ENCODE data around the gene ATE1.

DNA sequence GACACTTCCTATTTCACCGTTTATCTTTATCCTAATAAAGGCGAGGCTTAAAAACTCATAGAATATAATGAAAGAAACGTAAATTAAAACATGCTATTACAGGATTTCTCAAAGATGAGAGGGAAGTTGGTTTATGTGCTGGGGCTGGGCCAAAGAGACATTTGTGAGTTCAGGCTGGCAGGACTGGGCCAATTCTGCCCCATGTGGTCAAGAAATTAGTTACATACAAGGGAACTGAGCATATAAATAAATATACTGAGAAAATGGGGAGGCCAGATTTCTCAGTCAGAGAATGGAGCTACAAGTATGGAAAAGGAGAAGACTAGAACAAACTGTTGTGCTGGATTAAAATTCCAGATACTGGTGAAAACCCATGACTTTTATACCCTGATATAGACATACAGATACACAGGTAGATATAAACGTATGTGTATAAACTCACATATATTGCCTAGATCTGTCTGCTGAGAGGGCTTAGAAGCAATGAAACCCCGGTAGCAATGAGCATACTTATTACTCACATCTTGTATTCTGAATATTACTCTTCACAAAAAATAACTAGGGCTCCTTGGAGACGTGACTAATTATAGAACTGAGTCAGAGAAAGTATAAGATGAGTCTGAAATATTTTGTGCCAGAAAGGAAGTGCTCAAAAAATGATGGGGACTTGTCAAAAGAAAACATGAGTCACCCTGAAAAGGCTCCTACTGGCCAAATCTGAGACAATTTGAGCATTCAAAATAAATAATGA is 173.9 kb downstream of the ATE1 start:
- TF ChIP-seq LEF1 (IDR thresholded peaks at IDR 0.05; ENCODE audit: borderline replicate concordance) (no peak), ELF4 (IDR thresholded peaks at IDR 0.05) (no peak), FOXM1 (IDR thresholded peaks at IDR 0.05; ENCODE audit: borderline replicate concordance) (no peak), ZNF384 (IDR thresholded peaks at IDR 0.05) (no peak), SUZ12 (IDR thresholded peaks at IDR 0.05) (no peak), FOXA1 (IDR thresholded peaks at IDR 0.05) (no peak), NFRKB (IDR thresholded peaks at IDR 0.05) (no peak), L3MBTL2 (conservative IDR thresholded peaks at IDR 0.05) (no peak), FOXK2 (IDR thresholded peaks at IDR 0.05) (no peak), SP1 (IDR thresholded peaks at IDR 0.05) (no peak), BHLHE40 (IDR thresholded peaks at IDR 0.05; ENCODE audit: borderline replicate concordance) (no peak), TARDBP (IDR thresholded peaks at IDR 0.05) (no peak), ARNT (IDR thresholded peaks at IDR 0.05) (no peak), CTBP1 (IDR thresholded peaks at IDR 0.05; ENCODE audit: borderline replicate concordance) (no peak)

Data from HEK293T (cell line).